CD4-positive, alpha-beta T cell treated with Interleukin-6 for 4 hours (primary cell): ENCODE measurements around the gene DIAPH1.

Experiments used
- DNase-seq: peaks from one replicate; pipeline ENCODE4 v3.0.0-alpha.2; 2020; ENCODE audit warnings: mixed read lengths

DIAPH1 gene

GRCh38 chr5:141559461-141559860 is 59.3 kb downstream of the DIAPH1 start:
- DNase-seq = no peak

- DNase-seq = no peak
Observed at GRCh38 chr5:141558150-141558549, 60.6 kb downstream of the DIAPH1 start.

- peak; percentile 80 for DNase-seq
Observed at GRCh38 chr5:141557681-141558136, 61.1 kb downstream of the DIAPH1 start.

- DNase-seq = no peak
Observed at GRCh38 chr5:141547921-141548320, 70.9 kb downstream of the DIAPH1 start.

- DNase-seq = no peak
Observed at GRCh38 chr5:141547488-141547887, 71.3 kb downstream of the DIAPH1 start.

- DNase-seq = no peak
Observed at GRCh38 chr5:141543053-141543452, 75.7 kb downstream of the DIAPH1 start.

- DNase-seq = no peak
Observed at GRCh38 chr5:141534492-141535213, 84.1 kb downstream of the DIAPH1 start.

- DNase-seq = no peak
Observed at GRCh38 chr5:141533897-141534296, 84.9 kb downstream of the DIAPH1 start.

- no peak for DNase-seq
Observed at GRCh38 chr5:141532726-141533125, 86.1 kb downstream of the DIAPH1 start.

- no peak for DNase-seq
Observed at GRCh38 chr5:141529873-141530272, 88.9 kb downstream of the DIAPH1 start.

GRCh38 chr5:141529002-141529401 is 89.8 kb downstream of the DIAPH1 start:
- no peak for DNase-seq

- DNase-seq = no peak
Observed at GRCh38 chr5:141528291-141528984, 90.4 kb downstream of the DIAPH1 start.

- no peak for DNase-seq
Observed at GRCh38 chr5:141527426-141527825, 91.4 kb downstream of the DIAPH1 start.

GRCh38 chr5:141525653-141526052 is 93.1 kb downstream of the DIAPH1 start:
- DNase-seq = no peak

- peak; percentile 62 for DNase-seq
Observed at GRCh38 chr5:141524604-141525597, 93.9 kb downstream of the DIAPH1 start.

GRCh38 chr5:141523991-141524390 is 94.8 kb downstream of the DIAPH1 start:
- DNase-seq = no peak

GRCh38 chr5:141522301-141522700 is 96.5 kb downstream of the DIAPH1 start:
- no peak for DNase-seq

- DNase-seq = no peak
Observed at GRCh38 chr5:141521244-141521781, 97.5 kb downstream of the DIAPH1 start.

- no peak for DNase-seq
Observed at GRCh38 chr5:141519605-141520565, 98.9 kb downstream of the DIAPH1 start.

- no peak for DNase-seq
Observed at GRCh38 chr5:141518618-141519015, 100.2 kb downstream of the DIAPH1 start.

GRCh38 chr5:141517880-141518617 is 100.8 kb downstream of the DIAPH1 start:
- no peak for DNase-seq
